ENCODE data around the gene PPP3R1. TPM values are rescaled to one million over a fixed set of nuclear protein-coding genes. Genes with fewer than 3 reads are reported as not detected.

Gene PPP3R1
- total RNA-seq, 1 donor from 2014 or later: 28.6 TPM

DNA sequence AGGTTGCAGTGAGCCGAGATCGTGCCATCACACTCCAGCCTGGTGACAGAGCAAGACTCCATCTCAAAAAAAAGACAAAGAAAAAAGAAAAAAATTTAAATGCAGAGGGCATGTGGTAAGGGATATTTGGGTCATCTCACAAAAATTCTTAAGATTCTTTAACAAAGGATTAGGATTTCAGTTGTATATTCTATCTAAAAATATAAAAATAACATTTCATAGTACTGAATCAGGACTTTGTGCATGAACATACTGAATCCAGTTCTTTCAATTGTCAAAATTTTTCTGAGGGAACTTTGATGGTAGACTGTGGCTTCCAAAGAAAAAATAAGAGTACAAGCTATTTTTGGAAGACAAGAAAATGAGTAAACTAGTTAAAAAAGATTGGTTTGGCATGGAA is 6.5 kb upstream of the PPP3R1 start:
- no peak for DNase-seq (ENCODE audit: low spot score)

DNA sequence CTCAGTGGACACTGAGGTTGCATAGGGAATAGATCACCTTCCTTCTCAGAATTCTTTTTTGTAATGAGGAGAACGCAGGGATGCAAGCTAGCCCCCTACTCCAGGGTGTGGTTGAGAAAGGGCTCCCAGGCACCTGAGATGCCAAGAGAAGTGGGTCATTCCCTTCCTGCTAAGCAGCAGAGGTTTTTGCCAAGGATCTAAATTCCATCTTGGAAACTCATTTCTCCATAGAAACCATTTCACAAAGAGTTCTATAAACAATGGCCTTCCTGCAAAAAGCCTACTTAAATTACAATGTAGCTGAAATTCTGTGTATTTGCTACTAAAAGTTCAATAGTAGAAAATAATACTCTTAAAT is 3.7 kb upstream of the PPP3R1 start:
- no peak for DNase-seq (ENCODE audit: low spot score)

DNA sequence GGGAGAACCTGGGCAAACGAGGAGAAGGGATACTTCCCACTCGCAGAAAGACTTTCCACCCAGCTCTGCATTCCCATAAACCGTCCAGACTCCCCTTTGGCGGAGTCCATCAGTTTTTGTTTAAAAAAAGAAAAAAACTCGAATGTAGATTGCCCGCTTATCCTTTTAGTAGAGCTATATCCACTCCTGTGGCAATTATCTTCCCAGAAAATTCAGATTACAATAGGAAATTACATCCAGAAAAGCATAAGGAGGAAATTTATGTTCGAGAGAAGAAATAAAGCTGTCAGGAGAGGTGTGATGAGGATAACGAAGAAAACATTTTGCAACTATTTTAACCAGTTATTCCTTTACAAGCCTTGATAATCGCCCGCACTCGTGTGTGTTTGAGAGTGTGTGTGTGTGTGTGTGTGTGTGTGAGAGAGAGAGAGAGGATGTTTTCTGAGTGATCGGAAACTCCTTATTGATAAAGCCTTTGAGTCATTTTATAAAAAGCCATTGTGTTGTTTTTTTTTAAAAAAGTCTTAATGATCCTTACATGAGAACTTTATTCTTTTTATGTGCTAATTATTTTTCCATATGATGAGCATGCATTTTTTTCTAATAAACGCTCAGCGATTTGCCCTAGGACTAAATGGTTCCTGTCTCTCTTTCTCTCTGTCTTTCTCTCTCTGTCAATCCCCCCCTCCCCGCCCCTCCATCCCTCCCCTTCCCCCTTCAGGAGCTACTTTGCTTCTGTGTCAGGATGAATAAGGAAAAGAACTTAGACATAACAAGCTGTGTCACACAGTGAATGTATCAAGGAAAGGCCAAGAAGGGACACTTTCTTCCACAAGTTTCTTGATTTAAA is 1.1 kb upstream of the PPP3R1 start:
- DNase-seq (ENCODE audit: low spot score): peak; percentile 54

DNA sequence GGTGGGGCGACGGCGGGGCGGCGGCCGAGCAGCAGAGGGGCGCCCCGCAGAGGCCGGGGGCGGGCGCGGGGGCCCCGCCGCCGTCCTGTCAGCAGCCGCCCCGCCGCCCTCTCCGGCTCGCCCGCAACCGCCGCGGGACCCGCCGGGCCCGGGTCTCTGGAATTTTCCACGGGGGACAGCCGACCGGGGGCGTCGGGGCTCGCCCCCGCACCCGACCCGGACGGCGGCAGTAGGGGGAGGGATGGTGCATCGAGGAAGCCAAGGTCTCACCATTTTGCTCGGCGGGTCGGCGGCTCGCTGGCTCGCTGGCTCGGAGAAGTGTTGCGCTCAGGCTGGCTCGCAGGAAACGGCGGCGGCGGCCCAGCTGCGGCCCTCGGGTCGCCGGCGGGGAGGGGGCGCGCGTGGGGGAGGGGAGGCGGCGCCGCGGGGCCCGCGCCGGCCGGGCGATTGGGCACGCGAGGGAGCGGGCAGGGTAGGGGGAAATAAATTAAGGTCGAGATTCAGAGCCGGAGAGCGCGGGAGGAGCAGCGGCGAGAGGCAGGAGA is 405 bp downstream of the PPP3R1 start:
- peak; percentile 52 for DNase-seq (ENCODE audit: low spot score)

DNA sequence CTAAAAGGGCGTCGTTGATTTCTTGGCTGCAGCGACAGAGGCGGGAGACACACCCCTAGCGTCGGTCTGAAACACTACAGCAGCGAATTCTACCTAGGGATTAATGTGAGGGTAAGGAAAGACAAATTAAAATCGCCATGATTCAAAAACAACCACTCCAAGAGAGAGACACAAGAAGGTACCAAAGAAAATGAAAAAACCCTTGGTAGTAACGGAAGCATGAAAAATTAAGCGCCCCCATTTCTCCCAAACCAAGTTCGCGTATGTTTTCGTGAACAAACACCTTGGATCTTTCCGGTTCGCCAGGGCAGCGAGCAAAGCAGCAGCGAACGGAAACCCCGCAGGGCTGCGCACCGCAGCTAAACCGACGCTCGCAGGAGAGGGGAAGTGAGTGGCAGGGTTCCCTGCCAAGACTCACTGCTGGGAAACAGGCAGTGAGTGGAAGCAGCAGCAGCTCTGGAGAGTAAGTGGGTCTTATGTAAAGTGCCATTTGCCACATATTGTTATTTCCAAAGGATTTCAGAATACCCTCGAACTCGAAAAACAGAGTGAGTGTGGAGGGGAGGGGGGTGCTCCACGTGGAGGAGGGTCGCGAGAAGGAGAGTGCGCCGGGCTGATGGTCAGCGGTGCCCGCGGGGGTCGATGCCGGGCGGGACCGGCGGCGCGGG is 1.0 kb downstream of the PPP3R1 start:
- DNase-seq (ENCODE audit: low spot score): peak; percentile 85

DNA sequence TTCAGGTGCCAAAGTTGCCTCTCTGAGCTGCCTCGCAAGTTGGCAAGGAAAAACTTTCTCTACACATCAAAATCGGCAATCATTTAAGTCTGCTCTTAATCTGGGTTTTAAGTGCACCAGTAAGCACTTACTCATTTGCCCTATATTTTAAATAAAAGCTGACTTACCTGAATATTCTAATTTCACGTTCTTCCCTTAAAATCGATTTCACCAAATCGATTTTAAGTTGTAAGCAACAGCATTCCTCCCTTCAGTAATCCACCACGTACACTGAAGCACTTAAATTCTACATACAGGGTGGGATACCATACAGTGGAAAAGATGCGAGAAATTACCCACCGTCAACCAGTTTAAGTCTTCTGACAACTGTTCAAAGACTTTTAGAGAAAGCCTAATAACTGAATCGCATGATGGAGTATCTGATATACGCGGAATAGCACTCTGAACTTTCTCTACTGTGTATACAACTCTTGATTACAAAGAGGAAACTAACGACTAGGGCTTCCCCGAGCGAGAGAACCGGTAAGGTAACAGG is 1.6 kb downstream of the PPP3R1 start:
- DNase-seq (ENCODE audit: low spot score): no peak

DNA sequence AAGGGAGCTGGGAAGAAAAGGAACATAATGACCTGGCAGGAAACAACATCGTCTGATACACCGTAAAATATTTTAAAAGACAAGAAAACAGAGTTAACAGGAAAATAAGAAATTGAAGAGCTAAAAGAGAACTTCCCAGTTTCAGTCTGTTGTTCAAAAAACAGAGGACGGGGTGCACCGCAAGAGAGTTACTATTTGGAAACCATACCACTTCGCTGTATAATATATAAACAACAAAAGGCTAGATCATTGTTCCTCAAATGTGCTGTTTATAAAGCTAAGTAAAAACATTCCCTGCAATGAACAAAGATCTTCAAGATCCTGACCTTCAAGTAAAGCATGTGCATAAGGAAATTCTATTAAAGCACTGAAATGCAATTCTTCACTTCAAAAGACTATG is 2.1 kb downstream of the PPP3R1 start:
- DNase-seq (ENCODE audit: low spot score): no peak

DNA sequence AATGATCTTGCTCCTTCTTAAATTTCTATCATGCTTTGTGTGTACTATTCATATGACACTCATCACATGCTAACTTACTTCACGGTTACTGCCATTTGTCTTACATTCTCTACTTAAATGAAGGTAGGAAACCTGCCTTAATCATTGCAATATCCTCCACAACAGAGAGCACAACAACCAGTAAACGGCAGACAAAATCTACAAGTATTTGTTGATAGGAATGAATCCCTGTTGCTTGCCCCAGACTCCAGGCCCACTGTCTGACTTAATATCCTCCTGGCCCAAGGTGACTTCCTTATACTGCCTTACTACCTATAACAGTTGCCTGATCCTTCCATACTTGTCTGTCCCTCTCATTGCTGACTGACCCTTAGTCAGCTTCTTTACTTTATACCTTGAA is 3.5 kb downstream of the PPP3R1 start:
- DNase-seq (ENCODE audit: low spot score): no peak

DNA sequence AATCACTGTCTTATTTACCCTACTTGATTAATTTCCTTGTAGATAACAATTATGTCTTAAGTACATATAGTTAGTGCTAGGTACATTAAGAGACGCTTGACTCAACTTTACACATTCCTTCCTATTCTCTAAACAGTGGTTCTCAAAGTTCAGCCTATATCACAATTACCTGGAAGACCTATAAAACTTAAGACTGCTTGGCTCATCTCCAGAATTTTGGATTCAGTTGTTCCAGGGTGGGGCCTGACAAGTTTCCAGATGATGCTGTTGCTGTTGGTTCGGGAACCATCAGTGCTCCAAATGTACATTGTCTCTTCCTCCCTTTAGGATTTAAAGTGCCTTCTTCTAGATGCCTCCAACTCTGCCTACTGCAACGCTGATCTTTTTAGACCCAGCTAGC is 4.0 kb downstream of the PPP3R1 start:
- DNase-seq (ENCODE audit: low spot score): no peak

DNA sequence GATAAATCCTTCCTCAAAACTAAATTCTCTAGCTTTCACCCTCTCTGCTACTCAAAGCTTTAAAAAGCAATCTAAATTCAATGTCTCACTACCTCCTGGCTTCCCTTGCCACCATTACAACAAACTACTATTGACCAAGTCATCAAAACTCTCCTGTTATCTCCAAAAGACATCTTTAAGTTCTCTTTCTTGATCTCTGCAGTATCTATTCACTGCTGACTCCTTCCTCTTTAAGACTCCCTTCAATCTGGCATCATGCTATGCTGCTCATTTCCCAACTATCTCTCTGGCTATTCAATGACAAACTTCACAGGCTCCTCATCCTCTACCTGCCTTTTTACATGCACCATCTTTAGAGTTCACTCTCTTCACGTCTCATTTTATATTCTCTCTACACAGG is 5.9 kb downstream of the PPP3R1 start:
- no peak for DNase-seq (ENCODE audit: low spot score)

DNA sequence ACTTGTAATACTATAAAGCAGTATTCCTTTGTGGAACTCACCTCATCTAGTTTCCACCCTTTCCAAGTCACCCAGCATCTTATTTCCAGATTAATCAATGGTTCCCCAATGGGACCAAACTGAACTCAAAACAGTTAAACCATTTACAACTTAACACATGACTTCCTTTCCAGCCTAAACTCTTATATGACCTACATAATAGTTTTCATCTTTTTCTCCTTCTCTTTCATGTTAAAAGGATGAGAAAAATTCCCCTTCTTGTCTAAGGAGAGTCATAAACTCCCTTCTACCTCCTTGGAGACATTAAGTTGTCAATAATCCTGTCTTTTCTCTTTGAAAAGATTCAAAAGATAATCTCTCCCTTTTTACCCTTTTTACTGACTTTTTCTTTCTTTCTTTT is 6.7 kb downstream of the PPP3R1 start:
- no peak for DNase-seq (ENCODE audit: low spot score)

DNA sequence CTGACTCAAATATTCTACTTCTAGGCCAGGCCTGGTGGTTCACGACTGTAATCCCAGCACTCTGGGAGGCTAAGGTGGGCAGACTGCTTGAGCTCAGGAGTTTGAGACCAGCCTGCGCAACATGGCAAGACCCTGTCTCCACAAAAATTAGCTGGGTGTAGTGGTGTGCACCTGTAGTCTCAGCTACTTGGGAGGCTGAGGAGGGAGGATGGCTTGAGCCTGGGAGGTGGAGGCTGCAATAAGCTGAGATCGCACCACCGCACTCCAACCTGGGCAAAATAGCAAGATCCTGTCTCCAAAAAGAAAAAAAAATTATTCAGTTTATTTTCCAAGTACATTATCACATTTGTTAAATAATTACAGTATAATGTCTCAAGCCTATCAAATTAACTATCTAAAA is 7.3 kb downstream of the PPP3R1 start:
- DNase-seq (ENCODE audit: low spot score): no peak

DNA sequence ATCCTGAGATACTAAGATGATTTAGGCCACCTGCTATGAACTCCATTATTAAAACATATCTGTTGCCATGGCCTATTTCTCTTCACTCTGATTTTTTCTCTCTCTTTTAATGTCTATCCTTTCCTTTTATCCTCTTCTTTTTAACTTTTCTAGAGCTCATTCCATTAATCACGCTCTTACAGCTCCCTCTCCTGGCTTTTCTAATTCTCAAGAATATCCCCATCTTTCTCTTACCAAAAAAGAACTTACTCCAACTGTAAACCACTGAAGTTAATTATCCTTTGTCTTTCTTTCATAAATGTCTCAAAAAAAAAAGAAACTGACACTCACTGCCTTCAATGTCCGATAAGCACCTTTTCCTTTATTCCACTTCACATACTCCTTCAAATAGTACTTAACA is 7.9 kb downstream of the PPP3R1 start:
- no peak for DNase-seq (ENCODE audit: low spot score)

DNA sequence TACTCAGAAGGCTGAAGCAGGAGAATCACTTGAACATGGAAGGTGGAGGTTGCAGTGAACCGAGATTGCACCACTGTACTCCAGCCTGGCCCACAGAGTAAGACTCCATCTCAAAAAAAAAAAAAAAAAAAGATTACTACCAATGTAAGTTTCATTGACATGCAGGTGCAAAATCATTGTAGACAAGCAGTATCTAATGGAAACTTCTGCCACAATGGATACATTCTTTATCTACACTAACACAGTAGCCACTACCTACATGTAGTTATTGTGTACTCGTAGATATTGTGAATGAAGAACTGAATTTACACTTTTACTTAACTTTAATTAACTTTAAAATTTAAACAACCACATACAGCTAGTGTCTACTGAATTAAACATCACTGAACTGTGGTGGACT is 10.6 kb downstream of the PPP3R1 start:
- DNase-seq (ENCODE audit: low spot score): no peak

DNA sequence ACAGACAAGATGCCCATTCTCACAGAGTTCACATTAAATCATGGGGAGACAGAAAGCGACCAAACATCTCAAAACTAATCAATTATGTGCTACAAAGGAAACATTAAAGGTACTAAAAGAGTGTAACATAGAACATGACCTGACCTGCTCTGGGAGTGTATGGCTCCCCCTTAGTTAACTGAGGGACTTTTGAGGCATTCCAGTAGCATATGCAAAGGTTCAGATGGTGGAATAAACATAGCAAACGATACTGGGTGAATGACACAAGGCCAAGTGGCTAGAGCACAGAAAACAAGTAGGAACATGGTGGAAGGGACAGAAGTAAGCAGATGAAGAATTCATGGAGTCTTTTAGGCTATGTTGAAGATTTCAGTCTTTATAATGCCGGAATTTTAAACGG is 11.9 kb downstream of the PPP3R1 start:
- no peak for DNase-seq (ENCODE audit: low spot score)

DNA sequence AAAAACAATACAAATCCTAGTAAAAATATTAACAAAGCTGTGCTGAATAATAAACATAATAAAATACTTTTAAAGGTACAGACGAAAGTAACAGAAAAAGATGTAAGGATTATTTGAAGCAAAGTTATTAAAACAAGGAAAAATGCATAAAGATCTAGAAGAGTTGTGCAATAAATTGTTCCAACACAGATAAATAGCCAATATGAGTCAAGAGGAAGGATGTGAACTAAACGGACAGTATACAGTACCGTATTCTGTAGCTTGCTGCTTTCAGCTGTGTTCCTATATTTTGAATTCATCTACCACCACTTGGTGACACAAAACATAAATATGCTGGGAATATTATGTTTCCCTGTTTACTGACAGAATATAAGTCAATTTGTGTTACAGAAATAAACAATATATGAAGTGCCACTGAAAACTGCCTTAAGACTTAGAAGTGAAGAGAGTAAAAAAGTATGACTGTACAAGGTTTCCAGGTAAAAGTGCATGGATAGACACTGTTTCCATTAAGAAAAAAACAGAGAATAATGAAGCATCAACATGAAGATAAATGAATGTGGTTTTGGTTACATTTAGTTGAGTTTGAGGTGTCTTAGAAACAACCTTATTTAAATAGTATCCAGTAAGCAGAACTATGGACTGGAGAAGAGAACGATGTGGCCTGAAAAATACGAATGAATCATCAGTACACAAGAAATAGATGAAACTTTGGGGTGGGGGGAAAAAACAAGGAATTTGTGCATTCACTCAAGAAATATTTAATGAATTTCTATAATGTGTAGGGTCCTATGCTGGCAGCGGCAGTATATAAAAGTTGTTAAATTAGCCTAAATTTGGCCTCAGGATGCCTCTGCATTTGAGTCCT is 13.1 kb downstream of the PPP3R1 start:
- DNase-seq (ENCODE audit: low spot score): no peak

DNA sequence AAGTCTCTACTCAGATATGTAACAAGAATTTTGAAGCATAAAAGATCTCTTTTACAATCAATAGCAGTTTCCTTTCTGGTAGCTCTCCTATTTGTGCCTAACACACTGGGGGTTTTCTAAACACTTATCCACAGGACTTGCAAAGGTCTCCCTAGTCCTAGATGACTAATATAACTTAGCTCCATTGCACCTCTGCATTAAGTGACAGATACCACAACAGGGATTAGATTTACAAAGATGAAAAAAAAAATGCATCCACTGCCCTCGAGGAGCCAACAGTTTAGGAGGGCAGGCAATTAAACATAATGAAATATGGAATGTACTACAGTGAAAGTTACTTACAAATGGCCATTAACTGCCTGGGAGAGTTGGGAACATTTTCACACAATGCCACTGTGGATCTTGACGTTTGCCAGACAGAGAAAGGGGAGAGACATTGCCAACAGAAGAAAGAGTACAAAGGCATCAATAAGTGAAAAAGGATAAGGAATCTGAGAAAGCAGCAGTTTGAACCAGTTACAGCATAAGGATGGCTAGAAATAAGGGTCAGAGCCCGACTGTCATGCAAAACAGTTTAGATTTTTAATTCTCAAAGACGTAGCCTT is 14.3 kb downstream of the PPP3R1 start:
- no peak for DNase-seq (ENCODE audit: low spot score)

DNA sequence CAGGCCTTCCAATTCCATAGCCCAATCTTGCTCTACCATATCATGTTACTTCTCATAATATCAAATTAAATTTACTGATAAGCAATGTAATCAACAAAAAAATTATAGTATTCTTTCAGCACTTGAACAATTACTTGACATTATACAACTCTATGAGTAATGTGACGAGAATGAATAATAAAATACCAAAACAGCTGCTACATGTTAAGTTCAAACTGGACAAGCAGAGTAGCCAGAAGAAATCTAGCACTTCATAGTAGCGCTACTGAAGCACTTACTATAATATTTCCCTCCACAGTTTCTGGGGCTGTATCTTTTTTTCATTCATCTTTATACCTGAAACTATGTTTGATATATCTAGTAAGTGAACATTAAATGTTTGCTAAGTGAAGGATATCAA is 14.9 kb downstream of the PPP3R1 start:
- DNase-seq (ENCODE audit: low spot score): no peak

DNA sequence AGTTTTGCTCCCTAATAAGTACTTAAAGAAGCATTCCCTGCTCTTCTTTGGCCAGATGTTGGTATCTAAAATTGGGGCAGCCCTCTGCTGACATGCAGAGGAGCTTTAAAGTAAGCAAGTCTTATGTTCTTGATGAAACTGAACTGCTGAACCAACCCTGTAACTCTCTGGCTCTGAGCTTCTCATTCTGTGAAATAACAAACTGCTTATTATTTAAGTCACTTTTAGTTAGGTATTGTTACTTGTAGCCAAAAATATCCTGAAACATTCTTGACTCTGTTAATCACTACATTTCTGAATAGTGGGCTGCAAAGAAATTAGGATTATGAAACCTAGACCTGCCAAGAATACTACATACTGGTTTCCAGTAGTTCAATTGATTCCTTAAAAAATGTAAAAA is 15.5 kb downstream of the PPP3R1 start:
- DNase-seq (ENCODE audit: low spot score): no peak

DNA sequence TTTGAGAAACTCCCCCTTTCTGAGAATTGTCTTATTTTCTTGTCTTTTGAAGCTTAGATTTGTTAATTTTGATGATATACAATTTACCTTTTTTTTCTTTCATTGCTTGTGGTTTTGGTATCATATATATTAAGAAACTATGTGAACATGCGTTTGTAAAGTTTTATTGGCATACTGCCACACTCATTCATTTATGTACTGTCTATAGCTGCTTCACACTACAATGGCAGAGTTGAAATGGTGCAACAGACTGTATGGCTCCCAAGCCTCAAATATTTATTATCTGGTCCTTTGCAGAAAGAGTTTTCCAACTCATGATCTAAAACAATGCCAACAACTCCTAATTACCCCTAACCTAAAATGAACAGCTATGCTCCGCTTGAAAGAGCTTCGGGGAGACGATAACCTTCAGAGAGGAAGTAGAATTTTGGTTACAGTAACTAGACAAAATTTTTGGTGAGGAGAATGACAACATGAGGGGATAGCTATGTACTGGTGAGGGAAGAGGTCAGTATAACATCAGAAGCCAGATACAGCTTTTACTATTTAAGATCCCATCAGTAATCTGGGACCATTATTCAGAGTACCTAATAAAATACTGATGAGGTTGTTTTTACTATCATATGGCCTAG is 16.1 kb downstream of the PPP3R1 start:
- DNase-seq (ENCODE audit: low spot score): no peak

DNA sequence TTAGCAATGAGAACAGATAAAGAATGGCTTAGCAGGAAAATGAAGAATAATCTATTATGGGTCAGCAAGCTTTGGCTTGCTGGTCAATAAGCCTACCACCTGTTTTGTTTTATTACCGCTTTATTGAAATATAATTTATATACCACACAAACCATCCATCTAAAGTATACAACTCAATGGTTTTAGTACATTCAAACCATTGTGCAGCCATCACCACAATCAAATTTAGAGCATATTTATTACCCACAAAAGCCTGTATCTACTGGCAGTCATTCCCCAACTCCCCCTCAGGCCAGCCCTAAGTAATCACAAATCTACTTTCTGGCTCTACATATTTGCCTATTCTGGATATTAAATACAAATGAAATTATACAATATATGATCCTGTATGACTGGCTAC is 17.2 kb downstream of the PPP3R1 start:
- no peak for DNase-seq (ENCODE audit: low spot score)
